Activated T-helper 2 cell treated with anti-CD3 and anti-CD28 coated beads, Interferon-gamma antibody, Interleukin-2, Interleukin-4, amounts not matched to agents 10 μg/mL and 5 μg/mL and 100 μg/mL, durations not matched to agents 14 hours and 24 hours and 36 hours (primary cell): ENCODE measurements around the gene CFAP46. TPM values are rescaled to one million over a fixed set of nuclear protein-coding genes. Genes with fewer than 3 reads are reported as not detected.
"Not testable (repeated sequence)": the region's sequence is repeated elsewhere in the genome, so short reads cannot be mapped to it uniquely, and the experiment has no call there.

Experiments
- DNase-seq: peaks from one replicate; pipeline ENCODE4 v3.0.0; 2021; ENCODE audit warnings: low spot score
- H3K27ac Mint-ChIP-seq: one replicate; pipeline ENCODE4 v1.8.0; 2021; ENCODE audit warnings: mixed read lengths
- H3K27me3 Mint-ChIP-seq: one replicate; pipeline ENCODE4 v1.8.0; 2021; ENCODE audit warnings: low read depth, mixed read lengths
- H3K36me3 Mint-ChIP-seq: one replicate; pipeline ENCODE4 v1.8.0; 2021; ENCODE audit warnings: low read depth, mixed read lengths
- H3K4me1 Mint-ChIP-seq: one replicate; pipeline ENCODE4 v1.8.0; 2021; ENCODE audit warnings: low read depth, mixed read lengths
- H3K4me3 Mint-ChIP-seq: one replicate; pipeline ENCODE4 v1.8.0; 2021; ENCODE audit warnings: low read depth, mild to moderate bottlenecking, moderate library complexity, mixed read lengths
- H3K9me3 Mint-ChIP-seq: one replicate; pipeline ENCODE4 v1.8.0; 2021; ENCODE audit warnings: mixed read lengths
- intact Hi-C: fragments of 100-400 bp; cut with micrococcal nuclease; formaldehyde crosslinking; loops from one replicate; pipeline ENCODE4 v1.15.1; 2023
- total RNA-seq: library from RNA; stranded (reverse); gene quantifications from 2 replicates; pipeline ENCODE4 v1.2.3, GENCODE V29; 2022

CFAP46 gene
- total RNA-seq, 1 donor from 2014 or later = not detected

DNA sequence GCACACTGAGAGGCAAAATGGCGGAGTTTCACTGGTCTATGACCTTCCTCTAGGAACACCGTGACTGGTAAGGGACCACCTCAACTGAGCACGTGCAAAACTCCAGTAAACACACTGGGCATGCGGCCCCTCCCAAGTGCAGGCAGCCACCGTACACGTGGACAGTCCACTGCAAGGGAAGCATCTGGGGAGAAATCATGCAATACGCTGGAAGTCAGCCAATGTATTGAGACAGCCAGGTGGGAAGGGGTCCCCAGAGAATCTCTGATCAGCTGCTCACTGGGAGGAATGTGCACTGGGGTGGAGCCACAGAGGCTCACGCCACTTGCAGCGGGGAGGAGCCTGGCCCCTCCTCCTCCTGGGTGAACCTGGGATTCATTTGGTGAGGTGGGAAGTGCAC lies 49.3 kb downstream of the CFAP46 start:
- Mint-ChIP-seq H3K4me3 (no peak overlapping the region), H3K27me3 (peaks cover 11% of the 10 kb centered on the region), H3K27ac (no peak overlapping the region), H3K4me1 (no peaks in the 10 kb centered on the region), H3K36me3 (no peaks in the 10 kb centered on the region), H3K9me3 (no peaks in the 10 kb centered on the region)
- DNase-seq = no peak
- intact Hi-C loops = no loop called here

DNA sequence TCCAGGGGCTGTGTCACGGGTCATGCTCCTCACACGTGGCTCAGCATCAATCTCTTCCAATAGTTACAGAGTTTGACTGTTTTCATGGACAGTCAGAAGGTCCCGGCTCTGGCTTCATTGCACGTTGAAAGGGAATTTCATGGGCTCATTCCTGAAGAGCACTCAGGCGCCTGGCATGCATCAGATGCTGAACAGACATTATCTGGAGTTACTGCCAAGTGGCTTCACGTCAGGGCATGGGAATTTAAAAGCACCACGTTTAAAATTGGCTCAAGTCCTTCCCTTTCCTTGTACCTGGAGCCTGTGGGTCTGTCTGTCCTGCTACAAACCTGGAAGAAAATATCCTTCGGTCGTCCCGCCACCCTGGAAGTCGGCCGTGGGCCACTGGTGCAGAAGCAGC lies 50.4 kb downstream of the CFAP46 start:
- Mint-ChIP-seq H3K9me3 (no peaks in the 10 kb centered on the region), H3K36me3 (no peaks in the 10 kb centered on the region), H3K27me3 (peaks cover 11% of the 10 kb centered on the region), H3K4me3 (no peak overlapping the region), H3K27ac (no peak overlapping the region), H3K4me1 (no peaks in the 10 kb centered on the region)
- intact Hi-C loops = no loop called here
- DNase-seq = no peak

DNA sequence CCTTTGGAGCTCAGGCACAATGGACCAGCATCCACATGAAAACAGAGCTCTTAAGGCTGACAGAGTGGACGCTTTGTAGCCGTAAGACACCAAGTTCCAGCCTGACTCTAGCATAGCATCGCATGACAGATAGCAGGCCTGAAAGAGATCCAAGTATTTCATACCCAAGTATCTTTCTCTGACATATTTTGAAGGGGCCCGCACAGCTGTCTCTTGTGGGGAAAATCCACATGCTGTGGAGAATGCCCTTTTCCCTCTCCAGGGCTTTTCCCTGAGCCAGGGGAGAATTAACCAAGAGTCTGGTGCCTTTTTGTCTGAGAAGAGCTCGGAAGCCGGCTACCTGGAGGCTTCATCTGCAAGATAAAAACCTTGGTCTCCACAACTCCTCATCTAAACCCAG lies 51.0 kb downstream of the CFAP46 start:
- peaks cover 11% of the 10 kb centered on the region for H3K27me3 Mint-ChIP-seq

DNA sequence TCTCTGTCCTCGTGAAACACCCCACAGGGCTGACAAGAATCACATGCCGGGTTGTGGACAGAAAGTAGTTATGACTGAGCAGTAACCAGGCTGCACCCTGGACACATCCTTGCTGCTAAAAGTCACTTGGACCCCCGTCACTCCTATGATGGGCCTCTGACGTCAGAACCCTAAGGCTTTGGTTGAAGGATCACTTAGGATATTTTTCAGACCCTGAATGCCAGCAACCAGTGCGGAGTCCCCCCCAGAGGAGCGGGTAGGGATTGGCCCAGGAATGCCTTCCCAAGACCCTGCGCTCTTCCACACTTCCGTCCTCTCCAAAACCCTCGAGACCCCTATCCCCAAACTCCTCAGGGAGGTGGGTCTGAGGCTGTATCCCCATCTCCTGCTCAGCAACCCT lies 52.1 kb downstream of the CFAP46 start:
- H3K4me1 Mint-ChIP-seq = no peaks in the 10 kb centered on the region
- intact Hi-C loops = no loop called here
- no peak overlapping the region for H3K4me3 Mint-ChIP-seq
- no peaks in the 10 kb centered on the region for H3K36me3 Mint-ChIP-seq
- no peaks in the 10 kb centered on the region for H3K9me3 Mint-ChIP-seq
- DNase-seq = no peak
- H3K27me3 Mint-ChIP-seq = peaks cover 11% of the 10 kb centered on the region
- H3K27ac Mint-ChIP-seq = no peak overlapping the region

More for the DNA sequence above, 51.0 kb downstream of the CFAP46 start:
- no peak for DNase-seq
- Mint-ChIP-seq H3K36me3 (no peaks in the 10 kb centered on the region), H3K4me1 (no peaks in the 10 kb centered on the region), H3K27ac (no peak overlapping the region), H3K9me3 (no peaks in the 10 kb centered on the region), H3K4me3 (no peak overlapping the region)
- intact Hi-C loops = no loop called here

DNA sequence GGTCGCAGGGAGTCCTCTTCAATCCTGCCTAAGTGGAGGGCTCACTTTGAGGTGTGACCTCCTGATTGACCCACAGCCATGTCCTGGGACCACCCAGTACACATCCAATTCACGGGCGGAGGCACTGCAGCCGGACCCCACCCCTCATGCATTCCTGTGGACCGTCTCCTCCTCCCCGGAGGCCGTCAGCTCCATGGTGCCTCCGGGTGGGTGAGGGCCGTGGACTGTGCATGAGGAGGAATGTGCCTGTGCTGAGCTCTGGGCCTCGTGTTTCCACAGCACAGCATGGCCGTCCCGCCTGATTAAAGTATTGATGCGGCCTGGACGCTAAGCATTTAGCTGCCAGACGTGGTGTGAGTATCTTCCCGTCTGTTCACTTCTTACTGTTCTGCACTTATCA lies 52.8 kb downstream of the CFAP46 start:
- H3K27me3 Mint-ChIP-seq = peaks cover 6% of the 10 kb centered on the region
- H3K27ac Mint-ChIP-seq = no peak overlapping the region
- no peak overlapping the region for H3K4me3 Mint-ChIP-seq
- DNase-seq = no peak
- no peaks in the 10 kb centered on the region for H3K4me1 Mint-ChIP-seq
- no peaks in the 10 kb centered on the region for H3K36me3 Mint-ChIP-seq
- no peaks in the 10 kb centered on the region for H3K9me3 Mint-ChIP-seq
- intact Hi-C loops = no loop called here

DNA sequence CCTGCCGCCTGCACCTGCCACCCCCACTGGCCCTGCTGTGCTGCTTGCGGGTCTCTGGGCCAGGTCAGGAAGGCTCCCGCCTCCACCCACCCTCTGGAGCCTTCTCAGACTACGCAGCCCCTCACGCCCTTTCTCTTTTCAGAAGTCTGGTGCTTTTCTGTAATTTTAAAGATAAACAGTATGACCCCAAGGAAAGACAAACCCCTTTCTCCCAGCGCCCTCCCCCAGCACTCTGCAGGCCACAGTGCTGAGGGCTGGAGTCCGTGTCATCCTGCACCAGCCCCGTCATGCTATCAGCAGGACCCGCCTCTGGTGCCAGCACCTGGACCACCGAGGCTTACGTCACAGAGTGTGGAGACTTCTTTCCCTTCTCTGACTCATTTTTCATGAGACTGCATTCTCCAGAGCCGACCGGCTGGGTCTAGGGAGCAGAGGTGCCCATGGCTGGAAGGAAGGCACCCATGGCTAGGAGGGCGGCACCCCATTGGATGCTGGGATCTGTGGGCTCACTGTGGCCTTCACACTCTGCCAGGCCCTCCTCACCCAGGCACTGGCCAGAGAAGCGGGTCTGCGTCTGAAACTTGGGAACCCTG lies 53.4 kb downstream of the CFAP46 start:
- H3K36me3 Mint-ChIP-seq = no peaks in the 10 kb centered on the region
- no peak for DNase-seq
- intact Hi-C loops = no loop called here
- no peak overlapping the region for H3K27ac Mint-ChIP-seq
- peaks cover 1% of the 10 kb centered on the region for H3K27me3 Mint-ChIP-seq
- H3K9me3 Mint-ChIP-seq = no peaks in the 10 kb centered on the region
- H3K4me3 Mint-ChIP-seq = no peak overlapping the region
- no peaks in the 10 kb centered on the region for H3K4me1 Mint-ChIP-seq

DNA sequence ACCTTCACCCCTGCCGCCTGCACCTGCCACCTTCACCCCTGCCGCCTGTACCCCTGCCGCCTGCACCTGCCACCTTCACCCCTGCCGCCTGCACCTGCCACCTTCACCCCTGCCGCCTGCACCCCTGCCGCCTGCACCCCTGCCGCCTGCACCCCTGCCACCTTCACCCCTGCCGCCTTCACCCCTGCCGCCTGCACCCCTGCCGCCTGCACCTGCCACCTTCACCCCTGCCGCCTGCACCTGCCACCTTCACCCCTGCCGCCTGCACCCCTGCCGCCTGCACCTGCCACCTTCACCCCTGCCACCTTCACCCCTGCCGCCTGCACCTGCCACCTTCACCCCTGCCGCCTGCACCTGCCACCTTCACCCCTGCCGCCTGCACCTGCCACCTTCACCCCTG lies 53.9 kb downstream of the CFAP46 start:
- H3K27me3 Mint-ChIP-seq, H3K4me3 Mint-ChIP-seq, H3K27ac Mint-ChIP-seq, intact Hi-C loops, H3K4me1 Mint-ChIP-seq, DNase-seq, H3K36me3 Mint-ChIP-seq, H3K9me3 Mint-ChIP-seq: not testable (repeated sequence)

DNA sequence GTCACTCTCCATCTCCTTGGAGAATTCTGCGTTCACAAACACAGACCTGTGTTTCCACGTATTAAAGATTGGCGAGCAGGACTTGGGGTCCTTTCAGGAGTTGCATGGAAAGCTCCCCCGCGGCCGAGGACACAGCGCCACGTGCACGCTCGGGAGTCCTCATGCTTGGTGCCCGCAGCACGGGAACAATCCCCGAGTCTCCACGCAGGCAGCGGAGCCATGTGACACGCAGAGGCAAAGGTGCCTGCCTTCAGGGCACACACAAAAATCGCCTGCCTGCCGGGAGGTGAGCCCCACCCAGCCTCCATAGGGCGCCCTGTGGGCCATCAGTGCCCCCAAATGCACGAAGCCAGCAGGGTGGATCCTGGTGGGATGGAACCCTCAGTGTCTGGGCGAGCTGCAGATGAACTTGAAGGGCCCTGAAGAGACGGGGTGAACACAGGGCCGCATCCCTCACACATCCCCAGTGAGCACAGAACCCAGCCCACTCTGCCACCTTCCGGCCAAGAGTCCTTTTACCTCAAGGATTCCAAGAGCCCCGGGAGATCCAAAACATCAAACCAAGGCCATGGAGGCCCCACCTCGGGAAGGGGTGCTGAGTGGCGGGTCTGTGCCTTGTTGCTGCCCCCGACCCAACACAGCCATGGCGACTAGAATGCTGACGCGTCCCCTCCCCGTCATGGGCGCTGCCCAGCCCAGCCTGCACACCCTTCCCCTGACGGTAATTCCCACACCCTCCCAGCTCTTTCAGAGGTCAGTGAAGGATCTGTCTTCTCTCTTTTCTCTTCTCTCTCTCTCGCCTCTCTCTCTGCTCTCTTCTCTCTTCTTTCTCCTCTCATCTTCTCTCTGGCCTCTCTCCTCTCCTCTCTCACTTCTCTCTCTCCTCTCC lies 55.9 kb downstream of the CFAP46 start:
- intact Hi-C loops = no loop called here
- no peaks in the 10 kb centered on the region for H3K4me1 Mint-ChIP-seq
- no peak overlapping the region for H3K27ac Mint-ChIP-seq
- H3K4me3 Mint-ChIP-seq = no peak overlapping the region
- no peaks in the 10 kb centered on the region for H3K27me3 Mint-ChIP-seq
- no peak for DNase-seq
- H3K9me3 Mint-ChIP-seq = no peaks in the 10 kb centered on the region
- no peaks in the 10 kb centered on the region for H3K36me3 Mint-ChIP-seq

DNA sequence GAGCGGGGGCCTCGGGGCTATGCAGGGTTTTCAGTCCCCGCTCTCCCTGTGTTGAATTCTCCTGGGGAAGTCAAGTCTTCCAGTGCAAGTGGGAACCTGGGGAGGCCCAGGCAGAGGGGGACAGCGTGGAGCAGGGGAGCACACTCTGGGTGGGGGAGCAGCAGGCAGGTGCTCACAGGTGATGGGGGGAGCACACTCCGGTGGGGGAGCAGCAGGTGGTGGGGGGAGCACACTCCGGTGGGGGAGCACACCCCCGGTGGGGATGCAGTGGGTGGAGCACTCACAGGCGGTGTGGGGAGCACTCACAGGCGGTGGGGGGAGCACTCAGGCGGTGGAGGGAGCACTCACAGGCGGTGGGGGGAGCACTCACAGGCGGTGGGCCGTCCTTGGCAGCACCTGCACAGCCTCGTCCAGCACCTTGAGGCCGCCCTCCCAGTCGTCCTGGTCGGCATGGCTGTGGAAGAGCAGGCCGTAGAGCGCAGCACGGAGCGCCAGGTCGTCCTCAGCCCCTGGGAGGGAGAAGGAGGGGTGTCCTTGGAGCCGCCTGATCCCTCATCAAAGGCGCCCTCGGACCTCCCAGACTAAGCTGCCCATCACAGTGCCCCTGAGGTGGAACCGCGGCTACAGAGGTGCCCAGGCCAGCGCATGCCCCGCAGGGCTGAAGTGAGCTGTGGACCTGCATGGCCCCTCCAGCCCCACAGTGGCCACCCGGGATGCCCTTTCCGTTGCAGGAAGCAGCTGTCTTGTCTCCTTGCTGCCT lies 56.7 kb downstream of the CFAP46 start:
- H3K4me1 Mint-ChIP-seq = no peaks in the 10 kb centered on the region
- H3K27ac Mint-ChIP-seq = no peak overlapping the region
- H3K36me3 Mint-ChIP-seq = no peaks in the 10 kb centered on the region
- DNase-seq = no peak
- no peaks in the 10 kb centered on the region for H3K9me3 Mint-ChIP-seq
- no peak overlapping the region for H3K4me3 Mint-ChIP-seq
- H3K27me3 Mint-ChIP-seq = no peaks in the 10 kb centered on the region
- intact Hi-C loops = no loop called here

DNA sequence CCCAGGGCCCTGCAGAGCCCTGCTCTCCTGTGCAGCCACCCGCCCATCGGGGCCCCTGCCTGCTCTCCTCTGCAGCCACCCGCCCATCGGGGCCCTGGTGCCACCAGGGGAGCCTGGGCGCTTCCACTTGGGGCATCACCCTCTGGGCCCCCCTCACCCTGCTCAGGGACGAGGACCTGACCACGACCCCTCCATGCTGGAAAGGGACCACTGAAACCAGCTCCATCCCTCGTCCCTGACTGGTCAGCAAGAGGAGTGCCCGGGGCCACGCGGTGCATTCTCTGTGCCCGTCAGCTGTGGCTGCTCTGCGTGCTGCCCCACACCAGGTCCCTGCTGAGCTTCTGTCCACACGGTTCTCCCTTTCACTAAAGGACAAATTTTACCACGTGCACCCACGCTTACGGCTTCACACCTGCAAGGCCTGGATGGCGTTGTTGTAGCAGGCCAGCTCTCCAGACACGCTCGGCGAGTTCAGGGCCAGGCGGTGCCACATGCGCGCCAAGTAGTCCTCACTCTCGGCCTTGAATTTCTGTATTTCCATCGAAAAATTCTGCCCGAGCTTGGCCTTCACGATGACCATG lies 57.6 kb downstream of the CFAP46 start:
- H3K36me3 Mint-ChIP-seq = no peaks in the 10 kb centered on the region
- no peak overlapping the region for H3K4me3 Mint-ChIP-seq
- DNase-seq = no peak
- no peaks in the 10 kb centered on the region for H3K4me1 Mint-ChIP-seq
- intact Hi-C loops = no loop called here
- no peak overlapping the region for H3K27ac Mint-ChIP-seq
- no peaks in the 10 kb centered on the region for H3K9me3 Mint-ChIP-seq
- no peaks in the 10 kb centered on the region for H3K27me3 Mint-ChIP-seq

DNA sequence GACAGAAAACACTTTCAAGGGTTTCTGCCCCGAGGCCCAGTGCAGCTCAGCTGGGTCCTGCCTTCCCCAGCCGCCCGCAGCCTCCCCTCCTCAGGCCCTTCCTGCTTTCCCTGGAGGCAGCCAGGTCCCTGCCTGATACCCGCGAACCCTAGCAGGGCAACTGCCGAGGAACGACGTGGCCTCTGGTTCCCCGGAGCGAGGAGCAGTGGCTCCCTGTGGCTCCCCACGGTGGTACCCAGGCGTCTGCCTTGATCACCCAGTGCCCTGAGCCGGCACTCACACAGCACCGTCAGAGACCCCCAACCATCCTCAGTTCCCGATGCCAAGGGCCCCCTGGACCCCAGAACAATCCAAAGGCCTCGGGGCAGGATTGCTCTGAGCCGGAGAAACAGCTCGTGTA lies 58.3 kb downstream of the CFAP46 start:
- H3K27me3 Mint-ChIP-seq = peaks cover under 1% of the 10 kb centered on the region
- no peaks in the 10 kb centered on the region for H3K9me3 Mint-ChIP-seq
- H3K4me3 Mint-ChIP-seq = no peak overlapping the region
- H3K36me3 Mint-ChIP-seq = no peaks in the 10 kb centered on the region
- intact Hi-C loops = no loop called here
- H3K4me1 Mint-ChIP-seq = no peaks in the 10 kb centered on the region
- H3K27ac Mint-ChIP-seq = no peak overlapping the region
- no peak for DNase-seq

DNA sequence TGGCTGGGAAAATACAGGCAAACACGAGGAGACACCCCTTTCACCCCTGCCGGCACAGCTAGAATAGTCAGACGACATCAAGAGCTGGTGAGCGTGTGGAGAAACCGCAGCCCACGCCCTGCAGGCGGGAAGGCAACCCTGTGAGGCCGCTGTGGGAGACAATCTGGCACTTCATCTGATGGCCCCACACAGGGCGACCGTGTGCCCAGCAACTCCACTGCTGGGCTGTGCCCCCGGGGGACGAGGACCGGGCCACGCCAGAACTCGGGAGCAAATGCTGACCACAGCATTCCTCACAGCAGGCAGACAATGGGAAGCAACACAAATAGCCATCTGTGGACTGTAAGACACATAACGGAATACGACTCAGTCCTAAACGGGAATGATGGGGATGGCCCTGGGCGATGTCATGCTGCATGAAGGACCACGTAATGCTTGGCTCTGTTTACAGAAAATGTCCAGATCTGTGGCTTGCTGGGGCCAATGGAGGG lies 58.9 kb downstream of the CFAP46 start:
- Mint-ChIP-seq H3K27ac (no peak overlapping the region), H3K9me3 (no peaks in the 10 kb centered on the region), H3K36me3 (no peaks in the 10 kb centered on the region), H3K4me1 (no peaks in the 10 kb centered on the region), H3K4me3 (no peak overlapping the region), H3K27me3 (peaks cover 2% of the 10 kb centered on the region)
- intact Hi-C loops = no loop called here
- DNase-seq = no peak
